Left lobe of liver (tissue), 2 donors: ENCODE data around the gene SPOP. TPM values are rescaled to one million over a fixed set of nuclear protein-coding genes. Genes with fewer than 3 reads are reported as not detected.
"Not testable (repeated sequence)": the region's sequence is repeated elsewhere in the genome, so short reads cannot be mapped to it uniquely, and the experiment has no call there.

Experiments
- ATAC-seq: fragments of 200-7000 bp; cut with Tn5 transposase; one replicate; pipeline ENCODE4 v1.9.1; 2020; ENCODE audit warnings: mild to moderate bottlenecking, moderate library complexity
- DNase-seq: peaks from one replicate; pipeline ENCODE4 v3.0.0-alpha.2; 2020; ENCODE audit warnings: low spot score
- total RNA-seq: library from RNA; stranded (reverse); gene quantifications from one replicate; pipeline ENCODE4 v1.2.1, GENCODE V29; 2021
- donor health status: DM: no; HTN: no; CAD: no; lungs with moderate emphysema.
- donor health status: DM: no; HTN: yes; CAD: no.

SPOP gene
- total RNA-seq, 1 donor from 2014 or later: 31.3 TPM

DNA sequence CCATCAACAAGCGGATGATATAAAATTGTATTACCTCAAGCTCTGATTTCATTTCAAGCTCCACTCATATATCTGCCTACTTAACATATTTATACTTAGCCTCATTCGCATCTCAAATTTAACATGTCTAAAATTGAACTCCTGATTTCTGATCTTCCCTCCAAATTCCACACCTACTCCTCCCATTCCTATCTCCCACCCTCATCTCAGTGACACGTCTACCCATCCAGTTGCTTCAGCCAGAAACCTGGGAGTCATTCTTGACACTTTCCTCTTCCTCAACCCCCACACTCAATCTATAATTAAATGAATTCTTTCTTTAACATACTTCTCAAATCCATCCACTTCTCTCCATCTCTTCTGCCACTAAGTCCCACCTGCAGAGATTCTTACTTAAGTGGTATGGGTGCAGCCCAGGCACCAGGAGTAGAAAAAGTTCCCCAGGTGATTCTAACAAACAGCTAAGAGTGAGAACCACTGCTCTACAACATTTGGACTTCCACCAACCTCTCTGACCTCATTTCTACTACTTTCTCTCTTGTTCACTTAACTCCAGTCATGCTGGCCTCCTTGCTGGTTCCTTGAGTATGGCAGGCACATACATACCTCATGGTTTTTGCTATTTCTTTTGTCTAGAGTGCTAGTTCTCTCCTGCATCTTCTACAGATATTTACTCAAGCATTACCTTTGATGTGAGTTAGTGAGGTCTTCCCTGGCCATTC, 18.1 kb downstream of the SPOP start:
- ATAC-seq (no peak), DNase-seq (no peak)

DNA sequence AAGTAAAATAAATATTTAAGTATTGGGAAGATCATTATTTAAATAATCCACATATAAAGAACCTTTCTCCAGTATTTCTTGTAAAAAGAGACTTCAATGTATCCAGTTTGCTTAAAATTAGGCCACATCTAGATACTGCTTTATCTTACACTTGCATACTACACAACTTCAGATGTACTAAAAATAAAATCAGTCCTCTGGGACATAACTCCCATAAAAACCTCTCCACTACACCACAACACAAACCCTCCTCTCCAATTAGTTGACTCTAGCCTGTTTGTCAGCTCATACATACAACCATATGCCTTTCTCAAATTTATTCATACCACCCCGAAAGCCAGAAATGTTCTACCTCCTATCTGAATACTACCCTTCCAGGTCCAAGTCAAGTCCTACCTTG, 21.6 kb downstream of the SPOP start:
- no peak for DNase-seq
- ATAC-seq: no peak

DNA sequence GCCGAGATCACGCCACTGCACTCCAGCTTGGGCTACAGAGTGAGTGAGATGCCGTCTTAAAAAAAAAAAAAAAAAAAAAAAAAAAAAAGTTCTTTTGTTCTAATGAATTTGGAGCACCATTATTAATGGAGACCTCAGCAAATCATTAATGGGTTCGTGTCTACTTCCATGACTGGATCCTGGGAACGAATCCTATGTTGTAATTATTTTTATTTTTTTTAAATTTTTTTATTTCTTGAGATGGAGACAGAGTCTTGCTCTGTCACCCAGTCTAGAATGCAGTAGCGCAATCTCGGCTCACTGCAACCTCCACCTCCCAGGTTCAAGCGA, 30.7 kb downstream of the SPOP start:
- ATAC-seq (no peak), DNase-seq (no peak)

DNA sequence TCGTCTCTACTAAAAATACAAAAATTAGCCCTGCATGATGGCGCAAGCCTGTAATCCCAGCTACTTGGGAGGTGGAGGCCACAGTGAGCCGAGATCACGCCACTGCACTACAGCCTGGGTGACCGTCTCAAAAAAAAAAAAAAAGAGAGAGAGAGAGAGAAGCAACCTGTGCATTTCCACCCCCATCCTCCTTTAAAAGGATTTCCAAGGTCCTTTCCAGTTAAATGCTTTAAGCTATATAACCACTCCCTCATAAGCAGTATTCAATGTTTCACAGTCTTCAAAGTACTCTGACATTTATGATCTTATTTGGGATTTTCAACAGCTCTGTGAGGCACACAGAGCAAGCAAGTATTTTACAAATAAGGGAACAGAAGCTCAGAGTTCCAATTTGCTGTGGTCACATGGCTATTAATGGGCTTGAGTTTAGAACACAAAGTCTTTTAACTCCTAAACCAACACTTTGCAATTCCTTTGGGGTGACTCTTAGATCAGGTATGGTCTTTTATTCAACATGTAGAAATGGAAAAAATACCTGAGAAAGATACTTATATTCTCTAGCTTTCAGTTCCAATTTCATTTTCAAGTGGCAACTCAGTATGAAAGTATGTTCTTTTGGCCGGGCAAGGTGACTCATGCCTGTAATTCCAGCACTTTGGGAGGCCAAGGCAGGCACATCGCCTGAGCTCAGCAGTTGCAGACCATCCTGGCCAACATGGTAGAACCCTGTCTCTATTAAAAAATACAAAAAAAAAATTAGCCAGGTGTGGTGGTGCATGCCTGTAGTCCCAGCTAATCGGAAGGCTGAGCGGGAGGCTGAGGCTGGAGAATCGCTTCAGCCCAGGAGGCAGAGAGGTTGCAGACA, 31.3 kb downstream of the SPOP start:
- no peak for ATAC-seq
- no peak for DNase-seq

DNA sequence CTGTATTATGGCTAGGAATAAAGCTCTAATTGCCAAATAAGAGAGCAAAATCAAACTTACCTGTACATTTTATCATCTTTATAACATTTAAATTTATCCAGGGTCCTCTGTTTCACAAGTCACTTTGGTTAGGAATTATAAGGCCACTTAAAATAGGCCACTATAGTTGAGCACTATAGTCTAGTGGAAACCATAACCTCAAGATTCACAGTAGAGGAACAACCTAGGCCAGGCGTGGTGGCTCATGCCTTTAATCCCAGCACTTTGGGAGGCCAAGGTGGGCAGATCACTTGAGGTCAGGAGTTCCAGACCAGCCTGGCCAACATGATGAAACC, 31.9 kb downstream of the SPOP start:
- not testable (repeated sequence) for ATAC-seq, DNase-seq

DNA sequence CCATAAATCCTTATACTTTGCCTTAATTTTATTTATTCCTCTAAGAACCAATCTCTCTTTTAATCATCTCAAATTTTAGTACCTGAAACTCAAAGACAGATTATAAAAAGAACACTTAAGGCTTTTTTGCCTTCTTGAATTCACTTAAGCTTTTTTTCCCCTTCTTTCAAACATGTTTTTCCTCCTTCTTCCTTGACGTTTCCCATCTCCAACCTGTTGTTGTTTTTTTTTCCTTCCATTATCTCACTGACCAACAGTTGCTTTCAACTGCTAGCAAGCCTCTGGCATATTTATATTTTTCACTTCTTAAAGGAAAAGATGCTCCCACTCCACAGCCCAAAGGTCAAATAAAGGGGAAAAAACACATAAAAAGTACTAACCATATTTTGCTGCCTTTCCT, 32.2 kb downstream of the SPOP start:
- no peak for DNase-seq
- no peak for ATAC-seq

DNA sequence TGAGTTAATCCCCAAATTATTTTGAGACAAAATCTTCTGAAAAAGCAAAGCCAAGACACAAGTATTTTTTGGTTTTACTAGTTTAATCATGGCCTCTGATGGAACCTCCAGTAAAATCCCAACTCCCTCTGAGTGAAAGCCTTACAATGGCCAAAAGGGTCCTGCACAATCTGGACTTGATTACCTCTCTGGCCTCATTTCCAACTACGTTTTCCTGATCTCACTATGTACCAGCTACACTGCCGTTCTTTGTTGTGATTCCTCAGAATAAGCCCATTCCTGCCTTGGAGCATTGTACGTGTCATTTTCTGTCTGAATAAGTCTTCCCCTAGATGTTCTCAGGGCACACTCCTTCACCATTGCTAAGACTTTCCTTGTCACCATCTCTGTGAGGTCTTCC, 37.3 kb downstream of the SPOP start:
- ATAC-seq (no peak), DNase-seq (no peak)

DNA sequence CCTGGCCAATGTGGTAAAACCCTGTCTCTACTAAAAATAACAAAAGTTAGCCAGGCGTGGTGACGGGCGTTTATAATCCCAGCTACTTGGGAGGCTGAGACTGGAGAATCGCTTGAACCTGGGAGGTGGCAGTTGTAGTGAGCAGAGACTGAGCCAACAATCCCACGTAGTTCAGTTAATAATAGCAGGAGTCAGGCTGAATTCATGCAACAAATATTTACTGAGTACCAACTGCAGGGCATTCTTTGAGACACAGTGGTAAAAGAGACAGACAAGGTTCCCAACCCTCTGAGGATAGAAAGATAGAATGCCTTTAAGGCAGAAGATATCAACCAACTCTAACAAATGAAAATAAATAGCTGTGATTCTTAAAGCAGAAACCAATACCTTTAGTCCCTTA, 39.1 kb downstream of the SPOP start:
- DNase-seq (no peak), ATAC-seq (peak; percentile 41)

DNA sequence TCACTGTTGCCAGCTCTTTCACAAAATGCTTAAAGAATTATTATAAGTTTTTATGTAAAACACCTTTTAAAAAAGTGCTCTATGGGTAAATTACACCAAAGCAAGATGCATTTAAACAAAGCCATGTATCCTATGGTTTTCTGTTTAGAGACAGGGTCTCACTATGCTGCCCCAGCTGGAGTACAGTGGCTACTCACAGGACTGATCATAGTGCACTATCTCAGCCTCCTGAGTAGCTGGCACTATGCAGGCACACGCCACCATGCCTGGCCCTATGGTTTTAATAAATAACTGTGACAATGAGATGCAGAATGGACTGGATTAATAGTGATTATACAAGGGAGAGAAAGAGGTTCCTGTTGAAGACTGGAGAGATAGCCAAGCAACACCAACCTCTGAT, 40.2 kb downstream of the SPOP start:
- DNase-seq: no peak
- ATAC-seq: peak; percentile 48

DNA sequence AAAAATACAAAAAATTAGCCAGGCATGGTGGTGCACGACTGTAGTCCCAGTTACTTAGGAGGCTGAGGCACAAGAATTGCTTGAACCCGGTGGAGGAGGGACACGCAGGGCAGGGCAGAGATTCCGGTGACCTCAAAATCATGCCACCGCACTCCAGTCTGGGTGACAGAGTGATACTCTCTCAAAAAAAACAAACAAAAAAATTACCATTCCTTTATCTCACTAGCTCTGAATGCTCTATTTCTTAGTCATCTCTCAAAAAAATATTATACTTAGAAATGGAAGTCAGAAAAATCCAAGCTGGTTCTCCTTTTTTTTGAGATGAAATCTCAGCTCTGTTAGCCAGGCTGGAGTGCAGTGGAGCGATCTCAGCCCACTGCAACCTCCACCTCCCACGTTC, 40.8 kb downstream of the SPOP start:
- ATAC-seq (no peak), DNase-seq (no peak)

DNA sequence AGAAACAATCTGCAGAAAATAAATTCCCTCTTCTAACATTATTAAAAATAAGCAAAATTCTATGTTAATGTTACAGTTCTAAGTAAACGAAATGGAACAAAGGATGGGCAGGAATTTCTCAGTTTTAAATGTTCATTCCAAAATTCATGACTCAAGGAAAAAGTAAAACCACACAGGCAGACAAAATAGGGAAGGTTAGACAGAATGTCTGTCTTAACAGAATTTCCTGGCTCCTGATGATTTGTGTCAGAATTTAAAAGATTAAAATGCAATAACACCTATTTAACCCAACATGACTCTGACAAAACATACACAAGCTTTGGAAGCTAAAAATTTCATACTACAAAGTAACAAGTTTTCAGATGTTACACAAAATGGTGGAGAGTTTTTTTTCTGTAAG, 42.8 kb downstream of the SPOP start:
- no peak for DNase-seq
- ATAC-seq: no peak

DNA sequence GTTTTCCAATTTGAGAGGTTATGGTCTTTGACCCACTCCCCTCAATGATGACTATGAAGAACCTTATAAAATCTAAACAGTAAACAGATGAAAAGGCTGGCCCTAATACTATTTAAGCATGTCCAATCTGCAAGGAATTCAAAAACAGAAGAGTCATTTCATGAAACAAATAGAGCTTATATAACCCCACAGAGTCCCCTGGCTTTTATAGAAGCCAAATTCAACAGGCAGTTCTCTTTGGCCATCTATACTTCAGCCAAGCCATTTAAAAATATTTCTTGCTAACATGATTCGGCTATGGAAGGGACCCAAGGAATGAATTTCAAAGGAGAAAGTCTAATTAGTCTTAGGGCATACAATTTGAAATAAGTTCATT, 43.4 kb downstream of the SPOP start:
- peak; percentile 32 for ATAC-seq
- no peak for DNase-seq

DNA sequence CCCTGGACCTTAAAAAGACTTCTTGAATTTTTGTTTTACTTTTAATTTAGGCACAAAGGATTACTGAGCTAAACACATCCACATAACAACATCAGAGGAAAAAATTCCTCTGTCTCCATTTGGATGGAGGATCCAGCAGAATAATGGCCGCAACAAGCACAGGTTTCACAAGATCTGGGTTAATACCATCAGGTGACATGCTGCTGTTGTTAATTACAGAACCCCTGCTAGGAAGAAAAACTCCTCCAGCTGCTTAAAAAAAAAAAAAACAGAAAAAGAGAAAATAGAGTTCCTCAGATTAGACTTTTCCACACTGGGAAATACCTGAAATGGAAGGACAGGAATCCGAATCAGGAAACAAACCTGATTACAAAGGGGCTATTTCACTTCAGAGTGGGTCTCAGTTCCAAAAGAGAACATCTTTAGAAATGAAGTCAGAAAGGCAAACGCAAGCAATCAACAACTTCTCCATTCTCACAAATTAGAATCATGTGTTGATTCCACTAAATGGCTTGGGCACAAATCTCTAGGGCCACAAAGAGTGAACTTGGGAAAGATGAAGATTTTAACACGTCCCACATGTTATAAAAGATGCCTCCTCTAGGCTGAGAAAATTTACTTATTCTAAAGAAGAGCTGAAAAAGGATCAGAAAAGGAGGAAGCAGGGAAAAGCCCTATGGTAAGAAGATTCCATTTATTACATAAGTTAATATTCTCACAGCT, 44.0 kb downstream of the SPOP start:
- DNase-seq (no peak), ATAC-seq (no peak)

DNA sequence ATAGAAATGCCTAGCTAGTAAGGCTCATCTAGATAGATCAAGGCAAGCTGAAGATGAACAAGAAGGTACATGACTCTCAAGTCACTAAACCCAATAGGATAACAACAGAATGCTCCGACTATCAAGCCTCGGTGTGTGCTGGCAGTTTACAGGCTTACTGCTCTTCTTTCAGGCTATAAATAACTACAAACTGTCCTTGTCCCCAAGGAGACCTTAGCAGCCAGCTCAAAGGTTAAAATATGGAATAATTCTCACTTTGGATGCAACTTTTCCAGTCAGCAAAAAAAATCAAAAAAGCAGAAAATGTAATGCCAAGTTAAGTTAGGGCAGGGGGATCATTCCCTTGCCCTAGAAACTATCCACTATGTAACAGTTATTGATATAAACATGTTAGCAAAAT, 44.6 kb downstream of the SPOP start:
- DNase-seq (no peak), ATAC-seq (peak; percentile 44)

DNA sequence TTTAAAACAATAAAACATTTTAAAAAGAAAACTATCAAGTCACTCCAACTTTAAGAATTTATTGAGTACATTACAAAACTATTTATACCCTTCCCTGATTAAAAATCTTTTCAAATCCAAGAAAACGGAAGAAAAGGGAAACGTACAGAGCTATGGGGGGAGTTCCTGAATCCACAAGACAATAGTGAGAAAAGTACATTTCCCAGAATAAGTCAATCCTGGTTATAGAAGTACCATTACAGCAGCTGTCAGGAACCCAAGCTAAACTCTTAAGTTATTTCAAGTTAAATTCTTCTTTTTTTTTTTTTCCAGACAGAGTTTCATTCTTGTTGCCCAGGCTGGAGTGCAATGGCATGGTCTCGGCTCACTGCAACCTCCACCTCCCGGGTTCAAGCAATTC, 45.7 kb downstream of the SPOP start:
- DNase-seq (no peak), ATAC-seq (no peak)

DNA sequence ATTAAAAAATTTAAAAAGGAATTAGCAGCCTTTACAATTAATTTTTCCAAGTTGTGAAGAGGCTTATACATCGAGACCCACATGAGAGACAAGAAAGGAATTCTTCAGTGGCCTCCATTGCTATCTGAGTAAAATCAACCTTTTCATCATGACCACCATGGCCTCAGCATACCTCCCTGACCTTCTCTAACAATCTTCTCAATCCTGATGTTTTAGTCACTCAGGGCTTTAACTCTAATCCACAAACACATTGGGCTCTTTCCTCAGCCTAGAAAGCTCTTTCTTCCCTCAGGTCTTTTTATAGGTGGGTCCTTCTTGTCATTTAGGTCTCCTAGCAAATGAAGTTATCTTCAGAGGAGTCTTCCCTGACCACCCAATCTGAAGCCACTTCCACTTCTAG, 46.4 kb downstream of the SPOP start:
- ATAC-seq: no peak

DNA sequence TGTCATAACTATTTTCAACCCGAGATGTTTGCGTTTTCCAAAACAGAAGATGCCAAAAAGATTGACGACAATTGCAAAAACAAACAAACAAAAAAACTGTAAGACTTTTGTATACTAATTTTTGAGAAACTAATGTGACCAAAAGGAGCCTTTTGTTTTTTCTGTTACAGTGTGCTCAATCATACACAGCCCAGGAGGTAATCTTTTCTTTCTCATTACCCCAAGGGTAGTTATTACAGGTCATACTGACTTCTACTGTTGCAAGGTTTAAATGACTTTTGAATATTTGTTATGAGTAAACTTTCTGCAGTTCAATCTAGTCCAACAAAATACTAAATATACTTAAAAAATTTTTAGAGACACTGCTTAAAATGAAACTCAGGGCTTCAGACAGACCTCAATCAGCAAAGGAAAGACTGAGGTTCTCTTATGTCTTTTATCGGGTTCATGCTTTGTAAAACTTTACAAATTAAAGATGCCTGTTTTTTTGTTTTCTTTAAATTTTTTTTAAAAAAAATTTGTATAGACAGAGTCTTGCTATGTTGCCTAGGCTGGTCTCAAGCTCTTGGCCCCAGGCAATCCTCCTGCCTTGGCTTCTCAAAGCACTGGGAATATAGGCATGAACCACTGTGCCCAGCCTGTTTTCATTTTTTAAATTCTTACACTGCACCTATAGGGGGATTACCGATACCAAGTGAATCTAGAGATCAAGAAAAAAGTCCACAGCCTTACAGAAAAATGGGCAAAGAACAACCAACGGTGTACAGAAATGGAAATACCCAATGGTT, 47.6 kb downstream of the SPOP start:
- no peak for ATAC-seq

More for the DNA sequence above, 46.4 kb downstream of the SPOP start:
- DNase-seq: no peak

DNA sequence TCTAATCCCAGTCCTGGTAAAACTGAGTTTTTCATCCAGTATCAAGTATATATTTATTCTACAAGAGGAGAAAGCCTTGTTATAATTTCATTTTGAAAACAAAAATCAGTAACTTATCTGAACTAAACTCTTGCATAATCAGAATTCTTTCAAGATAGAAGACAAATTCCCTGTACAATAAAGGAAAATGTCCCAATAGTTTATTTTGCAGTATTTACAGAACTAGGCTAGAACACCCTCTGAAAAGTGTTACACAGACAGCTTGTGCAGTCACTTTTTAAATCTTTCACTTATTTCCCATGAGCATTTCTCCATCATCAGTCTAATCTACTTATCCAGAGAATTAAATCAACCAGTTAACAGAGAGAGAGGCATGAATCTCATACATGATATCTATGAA, 48.5 kb downstream of the SPOP start:
- DNase-seq (no peak), ATAC-seq (peak; percentile 58)

More for the DNA sequence above, 47.6 kb downstream of the SPOP start:
- DNase-seq: no peak

DNA sequence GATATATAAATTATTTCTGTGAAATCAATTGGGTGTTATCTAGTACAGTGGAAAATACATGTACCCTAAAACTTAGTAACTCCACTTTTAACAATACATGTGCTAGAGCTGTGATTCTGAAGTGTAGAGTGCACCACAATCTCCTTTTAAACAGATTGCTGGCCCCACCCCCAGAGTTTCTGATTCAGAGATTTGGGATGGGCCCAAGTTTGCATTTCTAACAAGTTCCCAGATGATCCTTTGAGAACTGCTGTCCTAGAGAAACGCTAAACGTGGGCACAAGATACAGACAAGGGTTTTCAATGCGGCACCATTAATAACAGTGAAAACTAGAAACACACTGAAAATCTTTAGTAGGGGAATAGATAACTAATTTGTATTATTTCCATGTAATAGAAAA, 53.0 kb downstream of the SPOP start:
- ATAC-seq: no peak
- DNase-seq: no peak

DNA sequence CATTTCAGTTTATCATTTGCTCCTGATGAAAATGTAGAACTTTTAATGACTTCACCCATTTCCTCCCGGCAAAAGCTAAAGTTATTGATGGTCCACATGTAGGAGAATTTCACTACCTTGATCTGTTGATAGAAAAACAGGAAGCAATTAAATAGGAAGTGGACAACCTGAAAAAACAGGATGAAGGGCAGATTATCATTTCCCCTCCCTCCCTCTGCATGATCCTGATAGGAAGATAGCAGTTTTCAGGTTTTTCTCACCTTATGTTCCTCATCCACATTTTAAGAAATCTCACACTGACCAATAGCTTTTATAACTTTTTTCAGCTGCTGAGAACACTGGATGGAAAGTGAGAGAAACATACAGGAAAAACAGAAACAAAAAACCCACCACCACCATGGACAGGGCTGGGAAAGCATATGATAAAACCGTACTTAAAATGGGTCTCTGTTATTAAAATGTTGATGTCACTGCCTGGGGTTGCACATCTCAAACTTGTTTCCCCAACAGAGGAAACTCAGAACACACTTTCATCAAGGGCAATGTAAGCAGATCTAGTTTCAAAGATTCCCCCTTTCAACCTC, 55.9 kb downstream of the SPOP start:
- ATAC-seq (no peak), DNase-seq (no peak)

DNA sequence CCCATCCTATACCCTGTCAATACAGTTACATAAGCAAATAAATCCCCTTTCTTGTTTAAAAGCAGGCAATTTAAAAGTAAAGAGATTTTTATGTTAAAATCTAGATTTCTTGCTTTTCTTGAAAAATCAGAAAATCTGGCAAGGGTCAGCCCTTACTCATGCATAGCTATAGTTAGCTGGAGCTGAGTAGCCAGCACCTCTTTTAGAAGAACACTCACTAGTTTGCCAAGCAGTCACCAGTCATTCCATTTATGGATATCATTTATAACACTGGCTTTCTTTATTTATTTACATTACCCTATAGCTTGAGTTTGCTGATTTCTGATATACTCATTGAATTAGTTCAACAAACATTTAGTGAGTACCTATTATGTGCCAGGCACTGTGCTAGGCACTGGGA, 56.5 kb downstream of the SPOP start:
- DNase-seq: no peak
- ATAC-seq: no peak
